CD4-positive, alpha-beta T cell treated with Interleukin-15 for 4 hours (primary cell): ENCODE data around the gene SMPD4.
"Not testable (repeated sequence)": the region's sequence is repeated elsewhere in the genome, so short reads cannot be mapped to it uniquely, and the experiment has no call there.

ENCODE experiments used
- DNase-seq: peaks from one replicate; pipeline ENCODE4 v3.0.0-alpha.2; 2020; ENCODE audit warnings: low spot score

SMPD4 gene

DNA sequence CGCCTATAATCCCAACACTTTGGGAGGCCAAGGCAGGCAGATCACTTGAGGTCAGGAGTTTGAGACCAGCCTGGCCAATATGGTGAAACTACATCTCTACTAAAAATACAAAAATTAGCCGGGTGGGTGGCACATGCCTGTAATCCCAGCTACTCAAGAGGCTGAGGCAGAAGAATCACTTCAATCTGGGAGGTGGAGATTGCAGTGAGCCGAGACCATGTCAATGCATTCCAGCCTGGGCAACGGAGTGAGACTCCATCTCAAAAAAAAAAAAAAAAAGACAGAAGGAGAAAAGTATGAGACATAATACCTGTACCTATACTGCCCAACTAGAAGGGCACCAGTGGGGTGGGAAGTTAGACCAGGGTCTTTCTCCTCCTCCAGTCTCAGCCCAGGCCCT lies 22.0 kb downstream of the SMPD4 start:
- DNase-seq, result not testable (repeated sequence)

DNA sequence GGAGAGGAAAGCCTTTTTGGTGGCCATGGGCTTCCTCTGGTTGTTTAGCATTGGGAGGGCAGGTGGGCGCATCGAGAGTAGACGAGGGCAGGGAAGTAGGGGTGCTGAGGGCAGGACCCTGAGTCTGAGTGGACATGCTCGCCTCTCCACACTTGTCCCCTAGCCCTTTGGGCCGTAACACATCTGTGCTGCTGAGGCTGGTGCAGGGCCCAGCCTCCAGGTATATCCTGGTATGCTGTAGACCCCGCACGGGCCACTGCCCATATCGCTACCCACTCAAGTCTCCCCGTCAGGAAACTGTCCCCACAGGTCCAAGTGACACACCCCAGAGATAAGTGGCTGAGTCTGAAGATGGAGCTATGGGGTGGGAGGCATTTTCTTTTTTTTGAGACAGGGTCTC lies 22.8 kb downstream of the SMPD4 start:
- DNase-seq, result no peak

DNA sequence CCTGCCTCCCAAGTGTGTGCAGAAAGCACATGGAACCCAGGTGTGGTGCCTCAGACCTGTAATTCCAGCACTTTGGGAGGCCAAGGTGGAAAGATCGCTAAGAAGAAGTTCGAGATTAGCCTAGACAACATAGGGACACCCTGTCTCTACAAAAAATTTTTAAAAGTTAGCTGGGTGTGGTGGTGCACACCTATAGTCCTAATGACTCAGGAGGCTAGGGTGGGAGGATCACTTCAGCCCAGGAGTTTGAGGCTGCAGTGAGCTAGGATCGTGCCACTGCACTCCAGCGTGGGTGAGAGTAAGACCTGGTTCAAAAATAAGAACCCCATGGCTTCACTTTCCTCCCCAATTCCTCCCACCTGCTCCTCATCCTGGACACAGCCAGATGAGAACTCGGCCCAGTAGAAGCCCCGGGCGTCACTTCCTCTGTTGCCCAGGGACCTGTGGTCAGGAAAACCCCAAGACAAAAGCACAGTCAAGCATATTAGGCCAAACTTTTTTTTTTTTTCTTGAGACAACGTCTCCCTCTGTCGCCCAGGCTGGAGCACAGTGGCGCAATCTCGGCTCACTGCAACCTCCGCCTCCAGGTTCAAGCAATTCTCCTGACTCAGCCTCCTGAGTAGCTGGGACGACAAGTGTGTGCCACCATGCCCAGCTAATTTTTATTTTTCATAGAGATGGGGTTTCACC lies 23.4 kb downstream of the SMPD4 start:
- DNase-seq, result not testable (repeated sequence)

DNA sequence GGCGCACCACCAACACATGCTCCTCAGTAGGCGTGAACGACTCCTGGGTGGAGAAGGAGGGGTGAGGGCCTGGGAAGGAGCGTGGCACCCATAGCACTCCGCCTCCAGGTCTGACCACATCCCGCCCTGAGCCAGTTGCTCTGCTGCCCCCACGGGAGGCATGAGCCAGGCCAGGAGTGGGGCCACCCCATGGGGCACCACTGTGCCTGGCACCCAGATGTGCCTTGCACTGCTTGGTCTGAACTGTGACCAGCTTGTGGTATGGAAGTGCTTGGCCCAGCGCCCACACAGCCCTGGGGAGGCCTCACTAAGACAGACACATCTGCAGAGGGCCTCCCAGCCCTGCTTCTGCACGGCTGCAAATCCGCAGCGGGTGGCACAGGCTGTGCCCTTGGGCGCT lies 24.0 kb downstream of the SMPD4 start:
- not testable (repeated sequence) for DNase-seq

DNA sequence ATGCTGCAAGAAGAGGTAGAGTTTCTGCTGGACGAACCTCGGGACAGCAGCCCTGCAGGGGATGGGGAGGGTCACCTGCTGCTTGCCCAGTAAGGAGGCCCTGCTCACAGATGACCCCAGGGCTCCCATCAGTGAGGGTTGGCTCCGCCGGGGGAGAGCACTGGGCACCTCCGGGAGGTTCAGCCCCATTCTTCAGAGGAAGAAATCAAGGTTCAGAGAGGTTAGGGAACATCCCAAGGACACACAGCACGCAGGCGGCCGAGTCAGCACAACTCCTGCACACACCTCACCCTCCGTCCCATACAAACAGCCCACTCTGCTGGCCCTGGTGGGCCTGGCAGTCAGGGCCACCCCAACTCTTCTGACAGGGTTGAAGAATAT lies 24.8 kb downstream of the SMPD4 start:
- no peak for DNase-seq

DNA sequence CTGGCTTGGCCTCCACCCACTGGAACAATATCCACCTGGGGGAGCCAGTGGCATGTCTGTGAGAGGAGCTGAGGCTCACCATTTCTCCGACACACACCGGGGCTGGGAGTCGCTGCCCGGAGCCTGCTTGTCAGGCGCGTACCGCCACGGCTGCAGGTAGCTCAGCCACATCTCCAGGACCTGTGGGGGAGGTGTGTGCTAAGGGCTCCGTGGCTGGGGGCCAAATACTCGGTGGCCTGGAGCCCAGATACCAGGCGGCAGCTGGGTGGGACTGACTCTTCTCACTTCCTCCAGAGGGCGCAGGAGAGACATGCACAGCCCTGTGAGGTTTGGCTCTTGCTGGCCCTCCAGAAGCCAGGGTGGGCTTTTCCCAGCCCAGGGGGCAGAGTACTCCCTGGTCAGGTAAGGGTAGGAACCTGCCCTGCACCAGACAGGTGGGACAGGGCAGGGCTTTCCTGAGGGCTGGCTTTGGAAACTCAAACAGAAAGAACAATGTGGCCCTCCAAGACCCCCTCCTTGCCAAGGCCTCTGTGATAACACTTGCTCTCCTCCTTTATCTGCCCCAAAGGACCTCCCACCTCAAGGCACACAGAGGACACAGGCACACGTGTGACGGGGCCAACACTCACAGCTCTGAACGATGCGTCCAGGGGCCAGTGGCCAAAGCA lies 25.3 kb downstream of the SMPD4 start:
- DNase-seq, result not testable (repeated sequence)

DNA sequence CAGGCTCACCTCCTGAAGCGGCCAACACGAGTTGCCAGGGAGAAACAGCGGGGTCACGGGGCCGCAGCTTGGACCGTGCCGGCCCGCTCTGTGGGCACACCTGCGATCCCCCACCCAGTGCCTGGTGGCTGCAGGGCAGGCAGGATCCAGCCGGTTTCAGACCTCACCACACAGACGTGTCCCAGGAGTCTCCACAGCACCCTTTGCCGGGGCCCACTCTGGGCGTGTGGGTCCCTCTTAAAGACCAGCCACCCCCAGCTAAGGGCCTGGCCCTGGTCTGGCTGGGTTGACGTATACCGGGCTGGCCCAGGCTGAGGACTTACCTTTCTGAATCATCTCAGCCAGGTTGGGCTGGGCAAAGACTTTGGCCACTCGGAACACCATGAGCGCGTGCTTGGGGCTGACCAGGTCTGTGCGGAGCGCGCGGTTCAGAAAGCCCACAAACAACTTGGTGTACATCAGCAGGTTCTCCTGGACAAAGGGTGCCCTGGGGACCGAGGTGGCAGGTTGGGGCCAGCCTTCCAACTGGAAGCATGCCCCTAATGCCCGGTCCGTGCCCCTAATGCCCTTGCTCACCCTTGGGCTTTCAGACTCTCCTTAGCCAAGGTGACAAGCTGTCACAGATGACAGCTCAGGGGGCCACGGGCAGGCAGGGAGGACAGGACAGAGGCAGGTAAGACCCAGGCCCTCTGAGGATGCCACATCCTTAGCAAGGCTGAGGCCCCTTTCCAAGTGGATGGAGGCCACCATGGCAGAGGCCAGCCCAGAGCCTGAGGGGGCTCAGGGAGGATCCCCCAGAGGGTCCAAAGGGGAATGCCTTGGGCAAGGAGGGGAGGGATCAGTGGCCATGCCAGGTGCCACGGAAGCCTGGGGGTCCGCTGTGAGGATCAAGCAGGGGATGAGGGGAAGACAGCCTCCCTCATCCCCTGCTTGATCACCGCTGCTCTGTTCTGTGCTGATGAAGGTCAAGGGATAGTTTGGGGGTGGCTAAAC lies 26.3 kb downstream of the SMPD4 start:
- no peak for DNase-seq

DNA sequence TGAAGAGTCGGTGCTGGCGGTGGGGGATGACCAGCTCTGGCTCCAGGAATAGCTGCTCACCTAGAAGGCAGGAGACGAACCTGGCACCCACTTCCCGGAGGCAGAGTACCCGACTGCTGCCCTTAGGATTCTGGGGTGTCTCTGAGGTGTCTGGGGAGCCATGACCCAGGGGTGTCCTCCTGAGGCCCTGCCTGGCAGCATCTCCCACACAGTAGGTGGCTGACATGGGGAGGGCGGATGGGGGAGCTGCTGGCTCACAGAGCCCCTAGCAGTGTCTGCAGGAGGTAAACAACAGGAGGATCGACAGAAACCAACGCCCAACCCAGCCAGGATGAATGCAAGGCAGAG lies 27.0 kb downstream of the SMPD4 start:
- not testable (repeated sequence) for DNase-seq

DNA sequence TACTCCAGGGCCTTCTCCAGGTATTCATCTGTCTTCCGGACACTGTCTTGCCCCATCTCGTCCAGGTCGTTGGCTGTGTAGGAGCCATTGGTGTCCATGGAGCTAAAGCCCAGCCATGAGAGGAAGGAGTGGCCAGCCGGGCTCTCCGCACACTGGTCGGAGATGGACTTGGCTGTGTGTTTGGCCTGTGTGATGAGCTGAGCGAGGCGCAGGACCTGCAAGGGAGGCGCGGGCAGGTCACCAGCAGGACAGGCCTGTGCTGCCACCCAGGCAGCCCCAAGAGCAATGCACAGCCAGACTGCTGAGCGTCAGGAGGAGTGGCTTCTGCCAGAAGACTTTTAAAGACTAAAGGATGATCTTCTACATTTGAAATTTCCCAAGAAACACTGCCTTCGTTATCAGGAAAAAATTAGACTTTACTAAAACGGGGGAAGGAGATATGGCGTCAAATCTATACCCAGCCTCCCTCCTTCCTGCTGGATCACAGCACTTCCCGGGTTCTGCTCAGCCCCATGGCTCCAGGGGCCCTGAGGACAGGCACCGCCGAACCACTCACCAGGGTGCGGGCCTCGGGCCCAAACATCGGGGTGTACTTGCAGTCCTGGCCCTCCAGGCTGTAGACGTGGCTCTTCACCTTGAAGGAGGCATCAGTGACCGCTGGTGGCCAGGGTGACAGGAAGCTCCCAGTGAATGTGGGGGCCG lies 27.5 kb downstream of the SMPD4 start:
- DNase-seq, result not testable (repeated sequence)

DNA sequence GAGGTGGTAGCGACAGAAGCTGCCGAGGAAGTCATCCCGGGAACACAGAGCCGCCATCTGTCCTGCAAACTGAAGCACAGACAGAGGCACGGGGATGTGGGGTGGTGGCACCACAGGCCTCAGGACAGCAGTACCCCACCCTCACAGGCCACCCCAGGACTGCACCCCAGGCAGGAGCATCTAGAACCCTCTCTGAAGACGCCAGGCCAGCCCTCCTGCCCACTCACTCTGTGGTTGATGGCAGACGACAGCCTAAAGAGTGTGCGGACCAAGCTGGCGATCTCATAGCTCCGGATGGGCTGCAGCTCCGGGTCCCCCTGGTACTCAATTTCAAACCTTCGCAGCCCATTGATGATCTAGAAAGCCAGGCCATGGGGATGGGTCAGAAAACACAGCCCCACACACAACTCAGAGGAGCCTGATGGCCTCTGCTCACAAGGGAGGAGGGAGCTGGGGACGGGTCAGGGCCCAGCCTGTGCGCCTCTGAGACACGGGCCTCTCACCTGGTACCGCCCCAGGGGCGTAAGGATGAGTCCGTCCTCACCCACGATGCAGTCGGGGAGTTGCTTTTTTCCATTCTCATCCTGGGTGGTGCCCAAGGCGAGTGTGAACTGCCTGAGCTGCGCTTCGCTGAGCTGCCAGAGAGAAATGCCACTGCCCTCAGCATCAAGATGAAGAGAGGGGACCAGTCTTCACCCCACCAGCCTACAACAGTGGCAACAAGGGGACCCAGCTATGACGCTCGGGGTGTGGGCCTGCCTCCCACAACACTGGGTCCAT lies 28.4 kb downstream of the SMPD4 start:
- no peak for DNase-seq

DNA sequence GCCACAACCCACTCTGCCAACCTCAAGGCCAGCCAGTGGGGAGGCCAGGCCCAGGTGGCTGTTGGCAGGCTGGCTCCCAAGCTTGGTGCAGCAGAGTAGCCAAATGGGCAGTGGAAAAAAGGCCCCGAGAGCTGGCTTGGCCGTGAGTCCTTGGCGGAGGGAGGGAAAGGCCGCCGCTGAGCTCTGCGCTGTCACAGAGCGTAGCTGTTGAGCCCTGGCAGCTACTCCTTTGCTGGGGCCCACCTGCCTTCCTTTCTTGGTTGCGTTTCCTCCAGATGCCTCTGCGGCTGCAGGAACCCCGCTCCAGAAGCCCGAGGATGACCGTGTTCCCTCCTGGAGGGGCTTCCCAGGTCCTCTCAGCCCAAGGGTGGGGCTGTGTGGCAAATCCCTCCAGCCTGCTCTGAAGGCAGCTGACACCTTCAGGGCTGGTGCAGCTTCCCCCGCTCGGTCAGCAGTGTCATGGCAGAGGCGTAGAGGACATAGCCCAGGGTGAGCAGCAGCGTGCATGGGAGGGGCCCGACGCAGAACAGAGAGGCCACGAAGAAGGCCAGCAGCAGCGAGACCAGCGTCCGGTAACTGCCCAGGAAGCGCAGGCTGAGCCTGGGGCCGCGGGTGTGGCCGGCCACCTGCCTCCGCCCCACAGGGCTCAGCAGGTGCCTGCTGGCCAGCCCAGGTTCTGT lies 29.1 kb downstream of the SMPD4 start:
- DNase-seq, result not testable (repeated sequence)

DNA sequence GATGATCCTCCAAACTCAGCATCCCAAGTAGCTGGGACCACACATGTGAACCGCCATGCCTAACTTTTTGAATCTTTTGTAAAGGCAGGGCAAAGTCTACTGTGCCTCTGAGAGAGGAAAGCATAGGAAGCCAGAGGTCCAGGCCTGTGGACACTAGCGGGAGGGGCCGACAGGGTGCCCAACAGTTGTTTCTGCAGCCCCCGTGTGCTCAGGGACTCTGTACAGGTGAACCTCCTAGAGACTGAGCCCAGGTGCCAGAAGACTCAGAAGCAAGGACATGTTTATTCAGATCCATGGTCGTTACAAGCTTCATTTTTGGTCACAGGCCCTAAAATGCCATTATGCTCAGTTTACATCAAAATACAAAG lies 30.3 kb downstream of the SMPD4 start:
- DNase-seq, result not testable (repeated sequence)

DNA sequence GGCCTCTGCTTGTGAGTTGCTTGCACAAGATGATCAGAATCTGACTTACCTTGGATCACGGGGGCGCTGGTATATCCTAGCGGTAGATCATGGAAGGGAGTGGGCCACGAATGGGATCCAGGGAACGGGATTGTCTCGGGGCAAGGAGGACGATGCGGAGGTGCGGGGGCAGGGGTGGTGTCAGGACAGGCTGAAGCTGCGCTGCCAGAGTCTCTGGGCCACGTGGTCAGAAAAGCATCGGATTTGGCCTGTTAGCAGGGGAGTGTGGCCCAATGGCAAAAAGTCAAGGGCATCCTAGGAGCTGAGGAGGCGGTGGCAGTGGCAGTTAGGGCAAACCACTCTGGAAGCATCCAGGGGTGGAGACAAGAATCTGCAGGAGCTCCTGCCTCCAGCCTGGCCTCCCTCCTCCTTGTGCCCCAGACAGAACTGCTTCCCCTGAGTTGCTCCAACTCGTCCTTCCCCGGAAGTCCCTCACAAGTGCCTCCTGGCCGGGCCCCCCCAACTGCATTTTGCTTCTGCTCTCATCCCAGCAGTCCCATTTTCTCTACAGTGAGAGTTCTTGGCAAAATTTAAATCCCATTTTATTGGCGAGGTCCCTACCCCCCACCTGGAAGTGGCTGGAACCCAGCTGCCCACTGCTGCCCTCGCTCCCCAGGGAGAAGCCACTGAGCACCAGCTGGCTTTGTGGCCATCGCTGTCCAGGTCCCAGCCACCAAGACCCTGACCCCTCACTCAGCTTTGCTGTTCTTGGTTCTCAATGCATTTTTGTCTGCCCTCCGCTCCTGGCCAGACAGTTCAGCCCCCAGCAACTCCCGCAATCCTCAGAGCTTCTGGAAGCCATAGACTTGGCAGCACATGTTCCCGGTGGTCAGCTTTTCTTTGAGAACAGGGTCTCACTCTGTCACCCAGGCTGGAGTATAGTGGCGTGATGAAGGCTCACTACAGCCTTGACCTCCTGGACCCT lies 30.9 kb downstream of the SMPD4 start:
- no peak for DNase-seq

DNA sequence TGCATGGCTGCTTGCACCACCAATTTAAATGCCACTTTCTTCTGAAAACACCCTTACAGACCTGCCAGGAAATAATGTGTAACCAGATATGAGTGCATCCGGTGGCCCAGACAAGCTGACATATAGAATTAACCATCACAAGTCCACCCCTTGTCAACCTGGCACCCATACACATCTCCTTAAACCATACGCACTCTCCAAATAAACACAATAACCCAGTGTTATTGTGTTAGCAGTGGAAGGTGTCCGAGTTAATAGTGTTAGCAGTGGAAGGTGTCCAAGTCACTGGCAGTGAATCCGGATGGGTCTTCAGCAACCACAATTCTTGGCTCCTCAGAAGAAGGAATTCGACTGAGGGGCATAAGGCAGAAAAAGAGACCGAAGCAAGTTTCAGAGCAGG lies 32.9 kb downstream of the SMPD4 start:
- not testable (repeated sequence) for DNase-seq

DNA sequence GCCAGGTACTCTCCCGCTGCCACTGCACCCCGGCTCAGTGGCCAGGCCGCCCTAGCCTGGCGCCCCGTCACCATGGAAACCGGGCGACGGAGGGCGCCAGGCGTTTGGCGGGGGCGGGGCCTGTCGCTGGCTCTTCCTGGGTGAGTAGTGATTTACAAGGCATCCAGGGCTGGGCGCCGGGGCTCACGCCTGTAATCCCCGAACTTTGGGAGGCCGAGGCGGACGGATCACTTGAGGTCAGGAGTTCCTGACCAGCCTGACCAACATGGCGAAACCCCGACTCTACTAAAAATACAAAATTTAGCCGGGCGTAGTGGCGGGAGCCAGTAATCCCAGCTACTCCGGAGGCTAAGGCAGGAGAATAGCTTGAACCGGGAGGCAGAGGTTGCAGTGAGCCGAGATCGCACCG lies 36.4 kb downstream of the SMPD4 start, which contains the start of gene CCDC74B:
TSS of gene CCDC74B (minus strand) at position 107 of the 409 bp plus-strand sequence. CDS start 116 bp downstream, outside the sequence.
- DNase-seq, result peak; percentile 54

DNA sequence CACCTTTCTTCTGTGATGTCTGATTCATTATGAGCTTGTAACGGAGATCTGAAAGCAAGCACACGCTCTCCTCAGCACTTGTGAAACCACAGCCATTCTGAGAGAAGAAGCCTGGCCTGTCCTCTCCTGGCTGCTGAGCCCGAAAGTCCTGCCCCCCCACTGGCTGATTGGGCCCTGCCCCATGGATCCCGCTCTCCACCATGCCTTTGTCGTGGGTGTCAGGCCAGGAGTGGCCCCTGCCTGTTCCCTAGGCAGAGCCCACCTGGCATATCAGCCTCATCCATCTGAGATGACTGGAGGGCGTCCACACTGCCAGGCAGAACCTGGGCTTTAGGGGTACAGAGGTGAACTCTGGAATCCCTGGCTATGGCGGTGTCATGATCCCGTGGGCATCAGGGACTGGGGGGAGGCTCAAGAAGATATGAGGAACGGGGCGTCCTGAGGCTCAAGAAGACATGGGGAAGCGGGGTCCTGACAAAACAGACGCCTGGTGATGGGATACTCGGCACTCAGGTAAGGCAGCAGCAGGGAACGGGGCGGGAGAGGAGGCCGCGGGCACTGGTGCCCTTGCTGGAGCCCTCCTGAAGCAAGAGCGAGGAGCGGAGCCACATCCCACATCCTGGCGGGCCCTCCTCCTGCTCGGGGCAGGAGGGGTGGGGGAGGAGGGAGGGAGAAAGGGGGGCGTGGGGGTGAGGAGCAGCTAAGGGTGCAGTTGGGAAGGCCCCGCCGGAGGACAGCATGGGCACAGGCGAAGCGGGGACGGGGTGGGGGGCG lies 37.9 kb downstream of the SMPD4 start:
- not testable (repeated sequence) for DNase-seq

DNA sequence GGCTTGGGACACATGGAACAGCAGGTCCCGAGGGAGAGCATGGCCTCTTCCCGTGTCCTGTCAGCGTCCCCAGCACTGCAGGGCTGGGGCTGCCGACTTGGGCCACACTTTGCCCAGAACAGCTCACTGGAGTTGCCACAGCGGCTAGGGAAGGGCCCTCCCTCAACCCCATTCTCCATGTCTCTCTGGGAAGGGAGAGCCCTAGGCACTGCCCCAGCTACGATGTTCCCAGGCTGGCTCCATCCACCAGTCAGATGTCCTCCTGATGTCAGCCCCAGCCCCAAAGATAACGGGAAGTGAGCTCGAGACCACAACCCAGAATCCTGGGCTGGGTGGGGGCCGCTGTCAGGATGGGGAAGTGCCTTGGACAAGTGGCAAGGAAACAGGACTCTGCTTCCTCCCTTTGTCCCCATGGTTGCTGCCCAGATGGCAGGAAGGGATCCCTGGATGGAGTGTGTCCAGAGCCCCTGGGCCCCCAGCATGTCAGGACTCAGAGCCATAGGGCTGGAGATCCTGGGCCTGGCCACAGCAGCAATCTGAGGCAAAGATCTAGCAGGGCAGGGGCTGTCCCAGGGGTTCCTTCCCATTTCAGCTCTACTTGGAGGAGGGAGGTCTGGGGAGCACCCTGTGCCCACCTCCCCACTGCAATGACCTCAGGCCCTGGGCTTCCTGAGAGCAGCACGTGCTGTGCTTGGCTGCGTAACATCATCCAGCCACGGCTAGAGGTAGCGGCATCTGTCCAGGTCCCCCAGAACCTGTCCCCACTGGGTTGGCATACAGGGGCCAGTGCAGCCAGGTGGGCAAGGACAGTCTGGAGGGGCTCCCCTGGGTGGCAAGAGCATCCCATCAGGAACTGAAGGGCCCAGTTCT lies 38.8 kb downstream of the SMPD4 start:
- DNase-seq, result not testable (repeated sequence)
